ENCODE results near the gene EML2.
"Not testable (repeated sequence)": the region's sequence is repeated elsewhere in the genome, so short reads cannot be mapped to it uniquely, and the experiment has no call there.

Gene EML2

GRCh38 chr19:45616704-45617017, 22.5 kb downstream of the EML2 start:
- DNase-seq: no peak
- TF ChIP-seq GATA1 (IDR thresholded peaks at IDR 0.05; ENCODE audit: low read depth, low read length): no peak
- TF ChIP-seq POLR2A (IDR thresholded peaks at IDR 0.05; ENCODE audit: low read length): no peak

DNA sequence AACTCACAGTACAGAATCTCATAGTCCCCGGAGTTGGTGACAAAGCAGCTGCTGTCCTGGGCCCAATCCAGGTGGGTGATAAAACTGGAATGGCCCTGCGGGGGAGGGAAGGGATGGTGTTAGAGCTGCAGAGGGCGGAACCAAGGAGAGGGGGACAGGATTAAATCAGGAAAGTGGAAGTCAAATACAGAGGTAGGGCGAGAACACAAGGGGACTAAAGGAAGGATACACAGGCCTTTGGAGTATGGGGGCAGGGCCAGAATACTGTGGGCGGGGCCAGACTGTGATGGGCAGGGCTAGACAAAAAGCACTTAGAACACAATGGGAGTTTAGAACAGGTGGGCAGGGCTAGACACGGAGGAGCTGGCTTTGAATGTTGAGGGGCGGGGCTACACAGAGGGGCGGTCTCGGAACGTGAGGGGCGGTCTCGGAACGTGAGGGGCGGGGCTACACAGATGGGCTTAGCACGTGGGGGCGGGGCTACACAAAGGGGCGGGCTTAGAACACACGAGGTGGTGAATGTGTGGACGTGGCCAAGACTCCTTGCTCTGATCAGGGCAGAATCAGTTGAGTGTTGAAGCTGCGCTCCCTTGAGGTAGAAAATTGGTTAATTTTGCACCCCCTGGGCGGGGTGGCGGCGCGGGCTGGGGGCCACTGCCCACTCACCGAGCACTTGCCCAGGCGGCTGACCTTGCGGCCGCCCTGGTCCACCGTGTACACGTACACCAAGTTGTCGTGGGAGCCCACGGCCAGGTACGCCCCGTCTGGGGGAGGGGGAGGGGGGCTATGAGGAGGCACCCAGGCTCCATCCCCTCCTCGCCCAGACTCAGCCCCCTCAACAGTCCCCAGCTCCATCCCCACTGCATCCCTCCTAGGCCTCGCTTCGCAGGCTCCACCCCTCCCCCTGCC, 23.1 kb downstream of the EML2 start:
- TF ChIP-seq GATA1 (IDR thresholded peaks at IDR 0.05; ENCODE audit: low read depth, low read length): no peak
- DNase-seq: peak; percentile 92 to 94

- not testable (repeated sequence) for DNase-seq
Measured at GRCh38 chr19:45615056-45615455, 24.1 kb downstream of the EML2 start.

- DNase-seq: peak; percentile 33 to 82
- TF ChIP-seq GATA1 (IDR thresholded peaks at IDR 0.05; ENCODE audit: low read depth, low read length) (no peak), POLR2A (IDR thresholded peaks at IDR 0.05; ENCODE audit: low read length) (no peak)
Measured at GRCh38 chr19:45613926-45614725, 25.1 kb downstream of the EML2 start.

- DNase-seq: no peak
- TF ChIP-seq GATA1 (IDR thresholded peaks at IDR 0.05; ENCODE audit: low read depth, low read length) (no peak), POLR2A (IDR thresholded peaks at IDR 0.05; ENCODE audit: low read length) (no peak)
Measured at GRCh38 chr19:45608948-45609347, 30.2 kb downstream of the EML2 start.

- no peak for TF ChIP-seq POLR2A (IDR thresholded peaks at IDR 0.05; ENCODE audit: low read length)
- no peak for TF ChIP-seq GATA1 (IDR thresholded peaks at IDR 0.05; ENCODE audit: low read depth, low read length)
Measured at GRCh38 chr19:45607071-45608029, 31.8 kb downstream of the EML2 start.

GRCh38 chr19:45601524-45602374, 37.4 kb downstream of the EML2 start, which contains the start of gene GPR4:
Gene GPR4, minus strand, starts transcription at chr19:45602212. Its CDS starts 10,346 bp downstream, at chr19:45591866.
- TF ChIP-seq GATA1 (IDR thresholded peaks at IDR 0.05; ENCODE audit: low read depth, low read length) (no peak), POLR2A (IDR thresholded peaks at IDR 0.05; ENCODE audit: low read length) (no peak)
- DNase-seq: peak; percentile 15 to 26

More at GRCh38 chr19:45607071-45608029, 31.8 kb downstream of the EML2 start:
- peak; percentile 42 to 68 for DNase-seq

DNA sequence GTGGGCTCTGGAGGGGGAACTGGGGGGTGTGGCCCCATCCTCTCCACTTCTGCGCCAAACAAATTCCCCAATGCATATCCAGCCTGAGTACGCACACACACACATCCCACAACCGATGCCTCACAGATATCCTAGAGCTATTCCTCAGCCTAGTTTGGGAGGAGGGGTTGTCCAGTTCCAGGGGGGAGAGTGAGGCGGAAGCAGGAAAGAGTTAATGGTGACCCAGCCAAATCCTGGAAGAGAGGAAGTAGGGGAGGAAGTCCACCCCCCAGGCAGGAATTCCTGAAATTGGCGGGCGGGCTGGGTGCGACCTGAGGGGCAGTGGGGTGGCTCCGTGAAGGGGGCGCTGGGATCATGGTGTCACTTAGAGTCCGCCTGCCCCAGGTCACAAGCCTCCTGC, 38.1 kb downstream of the EML2 start:
- no peak for DNase-seq
- TF ChIP-seq POLR2A (IDR thresholded peaks at IDR 0.05; ENCODE audit: low read length): no peak

DNA sequence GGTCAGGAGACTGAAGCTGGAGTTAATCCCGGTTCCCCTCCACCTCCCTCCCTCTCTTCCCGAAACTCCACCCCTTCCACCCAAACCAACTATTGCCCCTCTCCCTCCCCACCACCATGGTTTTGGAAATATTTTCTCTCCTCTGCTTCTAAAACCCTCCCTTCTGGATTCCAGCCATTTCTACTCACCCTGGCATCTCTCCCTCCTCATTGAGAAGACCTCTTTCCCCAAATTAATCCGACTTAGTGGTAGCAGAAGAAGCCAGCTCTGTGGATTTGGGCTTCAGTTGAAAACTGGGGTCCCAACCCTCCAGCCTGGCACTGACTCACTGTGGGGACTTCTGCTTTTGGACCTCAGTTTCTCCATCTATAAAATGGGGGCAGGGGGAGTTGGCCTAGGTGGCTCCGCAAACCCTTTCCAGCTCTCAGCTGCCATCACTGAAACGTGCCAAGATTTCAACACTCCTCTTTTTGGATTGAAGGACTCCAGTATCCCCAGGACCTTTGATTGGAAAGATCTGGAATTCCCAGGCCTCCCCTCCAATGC, 38.8 kb downstream of the EML2 start:
- no peak for TF ChIP-seq GATA1 (IDR thresholded peaks at IDR 0.05; ENCODE audit: low read depth, low read length)
- no peak for TF ChIP-seq POLR2A (IDR thresholded peaks at IDR 0.05; ENCODE audit: low read length)
- no peak for DNase-seq

DNA sequence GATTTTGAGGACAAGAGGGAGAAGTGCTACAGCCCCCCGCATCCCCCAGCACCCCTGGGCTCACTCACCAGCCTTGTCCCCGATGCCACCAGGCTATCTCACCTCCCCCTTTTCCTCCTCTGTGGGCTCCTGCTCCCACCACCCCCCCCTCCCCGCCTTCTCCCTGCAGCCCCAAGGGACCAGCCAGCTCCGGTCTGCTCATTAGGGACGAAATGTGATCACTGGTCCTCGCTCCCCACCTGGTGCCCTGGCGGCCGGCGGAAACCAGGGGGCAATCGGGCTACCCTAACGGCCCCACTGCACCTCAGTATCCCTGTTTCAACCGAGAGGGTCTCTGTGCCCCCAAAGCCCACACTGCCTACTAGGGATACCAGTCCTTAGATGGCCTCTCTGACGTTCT, 39.9 kb downstream of the EML2 start:
- TF ChIP-seq GATA1 (IDR thresholded peaks at IDR 0.05; ENCODE audit: low read depth, low read length) (no peak), POLR2A (IDR thresholded peaks at IDR 0.05; ENCODE audit: low read length) (no peak)
- no peak for DNase-seq

GRCh38 chr19:45598267-45599001, 40.8 kb downstream of the EML2 start:
- TF ChIP-seq GATA1 (IDR thresholded peaks at IDR 0.05; ENCODE audit: low read depth, low read length) (no peak), POLR2A (IDR thresholded peaks at IDR 0.05; ENCODE audit: low read length) (no peak)
- DNase-seq: no peak

All from erythroblast (primary cell).